Activated naive CD4-positive, alpha-beta T cell treated with anti-CD3 and anti-CD28 coated beads, Interleukin-2, amount 50 U/mL, for 72 hours (primary cell): ENCODE data around the gene HSD17B12. TPM values are rescaled to one million over a fixed set of nuclear protein-coding genes. Genes with fewer than 3 reads are reported as not detected.

ENCODE experiments used
- ATAC-seq, 2 donors: fragments of 150-1000 bp; cut with Tn5 transposase; 2 replicates each; pipeline ENCODE4 v1.10.0; 2021; ENCODE audit warnings: mild to moderate bottlenecking in 2 of 2, moderate library complexity in 2 of 2
- DNase-seq, 2 donors: peaks; one replicate each; pipeline ENCODE4 v3.0.0; 2021 to 2022; ENCODE audit warnings: low spot score in 2 of 2
- H3K27ac Mint-ChIP-seq, 2 donors: one replicate each; pipeline ENCODE4 v1.8.0; 2022; ENCODE audit warnings: mild to moderate bottlenecking in 2 of 2, mixed read lengths in 2 of 2
- H3K36me3 Mint-ChIP-seq, 2 donors: one replicate each; pipeline ENCODE4 v1.8.0; 2022; ENCODE audit warnings: mixed read lengths in 2 of 2
- H3K9me3 Mint-ChIP-seq, 2 donors: one replicate each; pipeline ENCODE4 v1.8.0; 2022; ENCODE audit warnings: mixed read lengths in 2 of 2
- total RNA-seq, 2 donors: library from RNA; stranded (reverse); gene quantifications; one replicate each; pipeline ENCODE4 v1.2.3, GENCODE V29; 2022

HSD17B12 gene
- total RNA-seq, 2 donors from 2014 or later: 38.7 to 55.7 TPM

DNA sequence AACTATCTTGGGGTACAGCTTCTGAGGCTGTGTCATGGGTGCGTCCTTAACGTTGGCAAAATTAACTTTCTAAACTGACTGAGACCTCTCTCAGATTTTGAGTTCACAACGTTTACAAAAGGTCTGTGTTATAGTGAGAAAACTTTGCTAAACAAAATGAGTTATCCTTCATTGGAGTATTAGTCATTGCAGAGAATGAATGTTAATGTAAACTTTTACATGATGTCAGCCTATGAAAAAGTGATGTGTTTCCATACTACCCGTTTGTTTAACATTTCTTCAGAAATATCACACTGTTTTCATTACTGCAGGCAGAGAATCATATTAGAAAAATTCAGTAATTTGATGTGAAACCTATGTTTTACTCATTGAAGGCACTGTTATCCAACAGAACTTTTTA is 32.1 kb downstream of the HSD17B12 start:
- ATAC-seq (no peak), DNase-seq (no peak)
- Mint-ChIP-seq H3K27ac (no peak overlapping the region), H3K36me3 (peaks cover 7 to 11% of the 10 kb centered on the region in 2 donors), H3K9me3 (peaks cover 0 to 5% of the 10 kb centered on the region in 2 donors)

DNA sequence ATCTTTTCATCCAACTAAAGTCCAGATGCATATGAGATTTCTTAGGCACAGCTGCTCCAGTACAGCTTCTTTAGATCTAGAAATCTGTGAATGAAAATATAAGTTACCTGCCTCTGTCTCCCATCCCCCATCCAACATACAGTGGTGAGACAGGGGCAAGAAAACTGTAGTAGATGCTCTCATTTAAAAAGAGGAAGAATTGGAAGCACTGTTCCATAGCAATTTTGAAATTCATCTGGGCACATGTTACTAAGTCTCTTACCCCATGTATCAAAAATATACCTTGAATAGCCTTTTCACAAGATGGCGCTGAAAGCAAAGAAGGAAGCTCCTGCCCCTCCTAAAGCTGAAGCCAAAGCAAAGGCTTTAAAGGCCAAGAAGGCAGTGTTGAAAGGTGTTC is 37.8 kb downstream of the HSD17B12 start:
- ATAC-seq: no peak
- Mint-ChIP-seq H3K9me3 (peaks cover 0 to 12% of the 10 kb centered on the region in 2 donors), H3K27ac (no peak overlapping the region), H3K36me3 (peaks cover 7 to 31% of the 10 kb centered on the region in 2 donors)
- no peak for DNase-seq

DNA sequence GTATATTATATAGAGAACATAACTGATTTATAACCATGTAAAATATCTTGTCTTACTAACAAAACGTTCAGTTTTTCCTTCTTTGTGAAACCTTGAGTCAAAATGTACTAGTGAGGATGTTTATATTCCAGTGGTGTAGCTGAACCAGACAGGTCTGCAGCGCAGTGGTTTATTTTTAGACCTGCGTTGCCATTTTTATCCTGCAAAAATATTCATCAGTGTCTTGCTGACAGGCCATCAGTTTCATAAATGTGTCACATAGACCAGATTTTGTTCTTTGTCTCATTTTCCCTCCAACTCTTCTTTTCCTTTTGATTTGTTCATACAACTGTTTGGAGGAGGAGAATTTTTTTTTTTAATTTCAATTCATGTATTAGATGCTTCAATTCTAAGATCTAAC is 43.1 kb downstream of the HSD17B12 start:
- H3K27ac Mint-ChIP-seq: no peak overlapping the region
- no peak for ATAC-seq
- H3K9me3 Mint-ChIP-seq: peaks cover 0 to 7% of the 10 kb centered on the region in 2 donors
- DNase-seq: no peak
- H3K36me3 Mint-ChIP-seq: peaks cover 4 to 23% of the 10 kb centered on the region in 2 donors

DNA sequence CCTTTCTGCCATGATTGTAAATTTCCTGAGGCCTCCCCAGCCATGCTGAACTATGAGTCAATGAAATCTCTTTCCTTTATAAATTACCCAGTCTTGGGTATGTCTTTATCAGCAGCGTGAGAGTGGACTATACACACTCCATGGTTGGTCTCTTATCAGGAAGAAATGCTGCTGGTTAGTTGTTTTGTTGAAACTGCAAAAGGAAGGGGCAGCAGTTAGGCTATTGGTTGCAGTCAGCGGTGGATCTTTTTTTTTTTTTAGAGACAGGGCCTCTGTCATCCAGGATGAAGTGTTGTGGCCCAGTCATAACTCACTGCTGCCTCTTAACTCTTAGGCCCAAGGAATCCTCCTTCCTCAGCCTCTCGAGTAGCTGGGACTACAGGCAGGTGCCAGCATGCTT is 51.7 kb downstream of the HSD17B12 start:
- no peak overlapping the region for H3K27ac Mint-ChIP-seq
- ATAC-seq: no peak
- H3K36me3 Mint-ChIP-seq: peaks cover 18 to 41% of the 10 kb centered on the region in 2 donors
- H3K9me3 Mint-ChIP-seq: peaks cover 3 to 5% of the 10 kb centered on the region in 2 donors
- no peak for DNase-seq

DNA sequence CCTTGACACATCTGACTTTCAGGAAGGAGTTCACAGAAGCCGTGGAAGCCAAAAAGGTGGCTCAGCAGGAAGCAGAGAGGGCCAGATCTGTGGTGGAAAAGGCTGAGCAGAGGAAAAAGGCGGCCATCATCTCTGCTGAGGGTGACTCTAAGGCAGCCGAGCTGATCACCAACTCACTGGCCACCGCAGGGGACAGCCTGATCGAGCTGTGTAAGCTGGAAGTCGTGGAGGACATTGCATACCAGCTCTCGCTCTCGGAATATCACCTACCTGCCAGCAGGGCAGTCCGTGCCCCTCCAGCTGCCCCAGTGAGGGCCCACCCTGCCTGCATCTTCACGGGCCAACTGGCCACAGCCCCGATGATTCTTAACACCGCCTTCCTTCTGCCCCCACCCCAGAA is 53.7 kb downstream of the HSD17B12 start:
- H3K27ac Mint-ChIP-seq: no peak overlapping the region
- peaks cover 18 to 41% of the 10 kb centered on the region in 2 donors for H3K36me3 Mint-ChIP-seq
- DNase-seq (no peak), ATAC-seq (no peak)
- H3K9me3 Mint-ChIP-seq: peaks cover 3 to 5% of the 10 kb centered on the region in 2 donors

DNA sequence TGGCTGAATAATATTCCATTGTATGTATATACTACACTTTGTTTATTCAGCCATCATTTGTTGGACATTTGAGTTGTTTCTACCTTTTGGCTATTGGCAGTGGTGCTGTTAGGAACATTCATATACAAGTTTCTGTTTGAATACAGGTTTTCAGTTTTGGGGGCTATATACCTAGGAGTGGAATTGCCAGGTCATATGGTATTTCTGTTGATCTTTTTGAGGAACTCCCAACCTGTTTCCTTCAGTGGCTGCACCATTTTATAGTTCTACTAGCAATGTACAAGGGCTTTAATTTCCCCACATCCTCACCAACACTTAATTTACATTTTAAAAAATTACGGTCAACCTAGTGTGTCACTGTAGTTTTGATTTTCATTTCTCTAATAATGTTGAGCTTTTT is 54.6 kb downstream of the HSD17B12 start:
- Mint-ChIP-seq H3K9me3 (peaks cover 3 to 5% of the 10 kb centered on the region in 2 donors), H3K36me3 (peaks cover 18 to 47% of the 10 kb centered on the region in 2 donors), H3K27ac (no peak overlapping the region)
- DNase-seq (no peak), ATAC-seq (no peak)

DNA sequence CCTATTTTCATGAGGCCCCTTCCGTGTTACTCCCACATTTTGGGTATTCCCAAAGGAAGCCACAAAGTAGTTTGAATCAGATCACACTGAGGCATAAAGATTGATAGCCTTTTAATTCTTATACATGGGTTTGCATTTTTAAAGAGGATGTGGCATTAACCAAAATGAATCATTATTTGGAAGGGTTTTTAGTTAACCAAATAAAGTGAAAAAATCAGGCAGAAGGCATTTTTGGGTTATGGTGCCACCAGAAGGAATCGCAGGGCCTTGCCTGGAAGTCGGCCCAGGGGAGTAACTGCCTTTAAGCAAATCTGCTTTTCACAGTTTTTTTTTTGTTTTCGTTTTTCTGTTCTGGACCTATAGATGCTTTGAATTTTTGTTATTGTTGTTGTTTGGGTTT is 55.4 kb downstream of the HSD17B12 start:
- peaks cover 3 to 5% of the 10 kb centered on the region in 2 donors for H3K9me3 Mint-ChIP-seq
- H3K36me3 Mint-ChIP-seq: peaks cover 24 to 47% of the 10 kb centered on the region in 2 donors
- H3K27ac Mint-ChIP-seq: peak overlapping the region in 1 of 2 donors; percentile 33
- ATAC-seq (no peak), DNase-seq (no peak)

DNA sequence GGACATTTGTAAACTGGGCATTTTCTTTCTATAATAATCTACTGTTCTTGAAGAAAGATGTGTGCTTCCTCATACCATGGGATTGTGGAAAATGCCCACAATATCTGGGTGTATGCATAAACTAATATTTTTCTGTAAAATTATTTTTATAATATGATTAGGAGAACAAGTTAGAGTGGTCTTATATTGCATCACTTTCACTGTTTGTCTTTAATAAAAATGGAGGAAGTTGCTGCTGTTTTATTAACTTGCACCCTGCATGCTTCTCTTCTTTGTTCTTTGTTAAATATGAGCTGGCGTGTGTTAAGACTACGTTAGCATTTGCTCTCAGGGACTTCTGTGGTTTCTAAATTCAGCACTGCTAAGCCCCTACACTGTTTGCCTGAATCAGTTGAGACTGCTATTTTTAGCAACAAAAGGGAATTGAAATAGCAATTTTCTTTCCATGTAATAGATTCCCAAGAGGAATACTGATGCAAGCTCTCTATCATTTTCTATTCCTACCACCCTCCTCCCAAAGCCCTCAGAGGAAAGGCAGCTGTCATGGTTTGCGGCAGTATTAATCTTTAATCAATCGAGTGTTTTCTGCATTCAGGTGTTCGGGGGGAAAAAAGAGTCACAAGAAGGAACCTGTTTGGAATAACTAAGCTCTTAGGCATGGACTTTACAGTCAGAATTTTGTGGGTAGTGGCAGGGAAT is 56.1 kb downstream of the HSD17B12 start:
- ATAC-seq (no peak), DNase-seq (no peak)
- peaks cover 3 to 5% of the 10 kb centered on the region in 2 donors for H3K9me3 Mint-ChIP-seq
- no peak overlapping the region for H3K27ac Mint-ChIP-seq
- peaks cover 24 to 40% of the 10 kb centered on the region in 2 donors for H3K36me3 Mint-ChIP-seq

DNA sequence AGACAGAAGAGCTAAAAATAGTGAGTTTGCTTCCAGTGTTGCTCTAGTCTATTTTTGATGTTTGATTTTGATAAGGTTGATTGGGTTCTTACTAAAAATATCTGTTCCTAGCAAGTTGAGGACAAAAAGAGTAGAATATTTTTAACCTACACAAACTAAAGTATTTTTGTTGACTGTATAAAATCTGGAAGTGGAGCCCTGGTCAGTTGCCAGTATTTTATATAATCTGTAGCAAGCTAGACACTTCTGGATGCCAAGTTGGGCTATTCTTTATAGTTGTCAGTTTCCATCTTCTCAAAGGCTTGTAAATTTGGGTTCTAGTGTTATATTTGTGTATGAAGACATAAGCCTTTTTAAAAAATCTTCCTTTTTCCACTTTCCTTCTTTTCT is 56.7 kb downstream of the HSD17B12 start:
- DNase-seq (no peak), ATAC-seq (no peak)
- Mint-ChIP-seq H3K27ac (no peak overlapping the region), H3K9me3 (peaks cover 1 to 3% of the 10 kb centered on the region in 2 donors), H3K36me3 (peaks cover 24 to 35% of the 10 kb centered on the region in 2 donors)

DNA sequence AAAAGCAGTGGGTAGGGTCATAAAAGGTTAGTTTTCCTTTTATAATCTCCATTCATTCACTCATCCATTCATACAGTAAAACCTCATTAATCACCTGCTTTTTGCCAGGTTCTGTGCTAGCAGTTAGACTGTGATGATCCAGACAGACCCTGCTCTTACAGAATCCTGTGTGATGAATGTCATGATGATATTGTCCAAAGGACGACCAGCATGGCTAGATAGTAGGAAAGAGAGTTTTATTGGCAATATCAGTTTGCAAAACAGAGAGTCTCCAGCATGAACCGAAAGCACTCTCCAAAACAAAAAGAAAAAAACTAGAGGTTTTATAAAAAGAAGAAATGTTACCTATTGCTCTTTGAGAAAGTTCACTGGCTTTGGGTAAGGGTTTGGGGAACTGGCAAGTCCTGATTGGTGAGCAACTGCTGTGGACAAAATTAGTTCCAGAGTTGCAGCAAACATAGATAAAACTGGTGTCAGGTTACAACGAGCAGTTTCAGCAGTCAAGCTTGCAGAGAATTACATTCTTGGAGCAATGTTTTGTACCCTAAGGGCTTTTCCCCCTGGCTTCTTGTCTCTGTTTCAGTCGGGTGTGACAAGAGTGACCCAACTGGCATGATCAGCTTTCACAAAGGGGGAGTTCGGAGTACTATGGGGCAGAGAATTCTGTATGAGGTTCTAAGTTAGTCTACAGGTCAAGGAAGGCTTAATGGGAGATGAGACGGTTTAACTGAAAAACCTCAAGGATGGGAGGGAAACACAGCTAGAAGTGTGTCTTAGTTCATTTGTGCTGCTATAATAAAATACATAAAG is 58.3 kb downstream of the HSD17B12 start:
- Mint-ChIP-seq H3K36me3 (peaks cover 29 to 30% of the 10 kb centered on the region in 2 donors), H3K9me3 (peaks cover 7 to 10% of the 10 kb centered on the region in 2 donors), H3K27ac (peak overlapping the region in 1 of 2 donors; percentile 6)
- DNase-seq: no peak
- no peak for ATAC-seq

DNA sequence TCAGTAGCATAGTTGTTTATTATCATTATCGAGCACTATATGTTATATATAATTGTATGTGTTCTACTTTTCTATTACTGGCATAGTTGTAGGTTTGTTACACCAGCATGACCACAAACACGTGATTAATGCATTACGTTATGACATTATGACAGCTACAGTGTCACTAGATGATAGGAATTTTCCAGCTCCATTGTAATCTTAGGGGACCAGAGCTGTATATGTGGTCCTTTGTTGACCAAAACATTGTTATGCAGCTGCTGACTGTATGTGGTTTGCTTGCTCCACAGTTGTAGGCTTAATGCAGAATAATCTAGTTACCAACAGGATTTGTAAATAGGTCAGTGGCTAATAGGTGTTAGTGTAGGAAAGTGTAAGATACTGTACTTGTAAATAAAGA is 66.1 kb downstream of the HSD17B12 start:
- DNase-seq (no peak), ATAC-seq (no peak)
- H3K36me3 Mint-ChIP-seq: peaks cover 33 to 34% of the 10 kb centered on the region in 2 donors
- peaks cover 20 to 22% of the 10 kb centered on the region in 2 donors for H3K9me3 Mint-ChIP-seq
- no peak overlapping the region for H3K27ac Mint-ChIP-seq

DNA sequence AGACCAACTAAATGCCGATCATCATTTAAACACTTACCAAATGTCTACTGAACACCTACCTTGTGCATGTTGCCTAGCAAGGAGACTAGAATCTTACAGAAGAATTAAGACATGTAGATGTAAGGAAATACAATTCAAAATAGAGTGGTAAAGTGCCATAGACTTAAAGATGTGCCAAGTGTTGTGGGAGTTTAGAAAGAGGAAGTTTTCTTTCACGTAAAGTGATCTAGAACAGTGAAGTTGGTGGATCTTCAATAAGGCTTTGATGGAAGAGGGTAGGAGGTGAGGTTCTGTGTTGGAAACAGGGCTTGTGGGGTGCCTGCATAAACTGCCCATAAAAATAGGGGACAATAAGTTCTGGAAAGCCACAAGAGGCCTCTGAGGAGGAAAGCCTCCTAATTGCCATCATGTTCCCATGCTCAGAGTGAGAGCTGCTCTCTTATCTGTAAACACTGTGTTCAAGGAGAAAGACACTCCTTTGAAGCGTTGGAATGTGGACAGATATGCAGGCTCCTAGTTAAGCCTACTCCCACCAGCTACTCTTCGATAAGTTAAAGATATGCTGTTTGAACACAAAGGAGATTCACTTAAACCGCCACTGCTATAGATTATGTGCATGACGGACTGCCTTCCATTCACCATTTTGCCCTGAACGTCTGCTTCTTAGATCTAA is 66.7 kb downstream of the HSD17B12 start:
- ATAC-seq (no peak), DNase-seq (no peak)
- H3K27ac Mint-ChIP-seq: no peak overlapping the region
- H3K9me3 Mint-ChIP-seq: peaks cover 20 to 22% of the 10 kb centered on the region in 2 donors
- H3K36me3 Mint-ChIP-seq: peaks cover 33 to 34% of the 10 kb centered on the region in 2 donors

DNA sequence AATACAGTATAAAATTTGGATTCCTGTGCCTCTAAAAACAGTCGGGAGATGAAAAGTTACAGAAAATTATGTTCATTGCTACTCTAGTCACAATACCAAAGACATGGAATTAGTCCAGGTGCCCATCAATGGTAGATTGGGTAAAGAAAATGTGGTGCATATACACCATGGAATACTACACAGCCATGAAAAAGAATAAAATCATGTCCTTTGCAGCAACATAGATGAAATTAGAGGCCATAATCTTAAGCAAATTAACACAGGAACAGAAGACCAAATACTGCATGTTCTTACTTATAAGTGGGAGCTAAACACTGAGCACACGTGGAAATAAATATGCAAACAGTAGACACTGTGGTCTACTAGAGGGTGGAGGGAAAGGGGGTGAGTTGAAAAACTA is 67.6 kb downstream of the HSD17B12 start:
- ATAC-seq: no peak
- peaks cover 20 to 22% of the 10 kb centered on the region in 2 donors for H3K9me3 Mint-ChIP-seq
- peaks cover 28 to 32% of the 10 kb centered on the region in 2 donors for H3K36me3 Mint-ChIP-seq
- no peak for DNase-seq
- no peak overlapping the region for H3K27ac Mint-ChIP-seq

DNA sequence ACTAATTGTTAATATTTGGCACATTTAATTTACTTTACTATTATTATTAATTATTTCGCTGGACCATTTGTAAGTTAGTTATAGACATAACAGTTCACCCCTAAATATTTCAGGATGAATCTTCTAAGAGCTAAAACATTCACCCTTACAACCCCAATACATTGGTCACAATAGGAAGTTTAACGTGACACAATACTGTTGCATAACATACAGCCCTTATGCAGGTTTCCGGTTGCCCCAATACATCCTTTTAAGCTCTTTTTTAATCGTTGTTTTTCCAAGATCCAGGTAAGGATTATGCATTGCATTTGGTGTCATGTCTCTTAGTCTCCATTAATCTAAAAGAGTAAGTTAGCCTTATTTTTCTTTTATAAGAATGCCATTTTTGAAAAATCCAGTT is 71.2 kb downstream of the HSD17B12 start:
- ATAC-seq: no peak
- no peak overlapping the region for H3K27ac Mint-ChIP-seq
- H3K9me3 Mint-ChIP-seq: peaks cover 8 to 11% of the 10 kb centered on the region in 2 donors
- peaks cover 25 to 26% of the 10 kb centered on the region in 2 donors for H3K36me3 Mint-ChIP-seq
- no peak for DNase-seq

DNA sequence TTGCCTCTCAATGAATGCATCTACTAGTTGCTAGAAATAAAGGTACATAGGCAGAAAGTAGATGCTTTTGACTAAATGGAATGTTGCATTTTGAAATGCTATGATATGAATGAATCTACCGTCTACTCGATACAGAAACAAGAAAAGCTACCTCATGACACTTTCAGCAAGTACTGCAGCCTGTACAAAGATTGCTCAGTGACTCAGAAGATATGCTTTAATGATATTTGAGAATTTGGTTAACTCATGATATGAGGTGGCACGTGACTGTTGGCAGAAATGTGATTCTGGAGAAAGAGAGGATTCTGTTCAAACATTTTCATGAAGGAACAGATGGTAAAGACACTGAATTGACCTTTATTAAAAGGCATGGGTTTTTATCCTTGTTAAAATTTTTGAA is 76.0 kb downstream of the HSD17B12 start:
- Mint-ChIP-seq H3K36me3 (peaks cover 20 to 24% of the 10 kb centered on the region in 2 donors), H3K9me3 (no peaks in the 10 kb centered on the region), H3K27ac (peak overlapping the region in 1 of 2 donors; percentile 51)
- no peak for DNase-seq
- ATAC-seq: no peak

DNA sequence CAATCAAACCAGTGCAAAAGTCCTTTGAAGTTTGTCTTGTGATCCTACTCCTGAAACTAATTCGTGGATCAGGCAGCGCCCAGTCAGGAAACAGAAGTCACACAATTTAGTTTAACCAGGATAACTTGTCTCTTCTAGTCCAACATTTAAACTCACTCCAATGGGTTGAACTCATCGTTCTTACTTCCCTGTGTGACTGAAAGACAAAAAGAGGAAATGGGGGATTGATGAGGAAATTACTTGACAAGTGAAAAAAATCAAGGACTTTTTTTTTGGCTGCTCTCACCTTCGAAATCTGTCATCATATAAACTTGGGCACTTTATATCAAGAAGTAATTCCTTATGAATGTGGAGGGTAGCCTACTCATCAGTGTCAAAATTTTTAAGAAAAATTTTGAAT is 78.4 kb downstream of the HSD17B12 start:
- Mint-ChIP-seq H3K9me3 (no peaks in the 10 kb centered on the region), H3K27ac (no peak overlapping the region), H3K36me3 (peaks cover 21 to 28% of the 10 kb centered on the region in 2 donors)
- ATAC-seq: no peak
- no peak for DNase-seq

DNA sequence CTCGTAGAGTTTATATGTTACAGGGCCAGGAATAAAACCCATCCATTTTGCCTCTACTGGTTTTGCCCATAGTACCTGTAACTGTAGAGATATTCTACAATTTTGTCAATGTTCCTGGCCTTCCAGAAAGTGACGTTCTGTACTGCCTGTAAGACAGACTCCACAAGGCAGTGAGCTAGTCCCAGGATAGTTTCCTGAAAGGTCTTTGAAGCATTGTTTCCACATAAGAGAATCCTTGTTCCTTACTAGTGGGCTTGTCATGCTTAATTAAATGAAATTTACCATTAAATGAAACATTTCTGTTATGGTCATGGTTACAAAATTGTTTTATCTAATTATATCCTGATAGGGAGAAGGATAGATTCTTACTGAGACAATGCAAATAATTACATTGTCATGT is 80.4 kb downstream of the HSD17B12 start:
- Mint-ChIP-seq H3K9me3 (peaks cover 6 to 11% of the 10 kb centered on the region in 2 donors), H3K27ac (no peak overlapping the region), H3K36me3 (peaks cover 24 to 41% of the 10 kb centered on the region in 2 donors)
- ATAC-seq (no peak), DNase-seq (no peak)
